Measurements from ENCODE around the gene ADGRG6.

GRCh38 chr6:142395266-142395665, 93.5 kb downstream of the ADGRG6 start:
- TF ChIP-seq EZH2 (optimal IDR thresholded peaks at IDR 0.05; ENCODE audit: low read depth, low read length) = no peak
- TF ChIP-seq CTCF (IDR thresholded peaks at IDR 0.05; ENCODE audit: low read length) = no peak

Data from MM.1S (cell line).